HCT116 (cell line): Measurements from ENCODE around the gene YTHDF1. TPM values are rescaled to one million over a fixed set of nuclear protein-coding genes. Genes with fewer than 3 reads are reported as not detected.

ENCODE experiments used
- ATAC-seq: fragments of 200-7000 bp; cut with Tn5 transposase; 2 replicates; pipeline ENCODE4 v1.9.1; 2020; ENCODE audit warnings: mild to moderate bottlenecking, moderate library complexity
- BruUV-seq: library from RNA; stranded (reverse); fragments of 400-500 nt; replicated peaks from 2 replicates; lab custom pipeline; 2021; lab: Mats Ljungman, UMichigan
- CTCF ChIA-PET: fragments of 300-600 bp; sonication (Branson Sonifier 250); formaldehyde crosslinking; loops from one replicate; lab custom pipeline; 2021; ENCODE audit warnings: antibody characterized with exemption; lab: Charles Lee
- POLR2A ChIA-PET: fragments of 300-600, 350-600 bp; sonication (Branson Sonifier 250); formaldehyde crosslinking; loops from one replicate; lab custom pipeline; 2021; ENCODE audit warnings: antibody characterized with exemption; lab: Charles Lee
- RAD21 ChIA-PET, 2 experiments: fragments of 300-600 bp; sonication (Branson Sonifier 250); formaldehyde crosslinking; loops; one replicate each; lab custom pipeline; 2023; ENCODE audit warnings: low total read pairs in 2 of 2; ENCODE audit not compliant: uncharacterized antibody in 2 of 2, unreplicated experiment in 2 of 2, low non-redundant PET in 1 of 2; lab: Charles Lee
- DNase-seq: peaks from one replicate; pipeline ENCODE4 v3.0.0-alpha.2; 2010; ENCODE audit warnings: low read depth, low spot score
- H2AFZ ChIP-seq: fragments of 200-600 bp; shearing (Covaris generic), sonication (generic); 2 replicates; pipeline ENCODE4 v1.6.1; 2017; ENCODE audit warnings: low read depth, mixed run types, mixed read lengths, antibody characterized with exemption, low read length; ENCODE audit not compliant: poor library complexity, severe bottlenecking
- H3K27ac ChIP-seq: 2 replicates; pipeline ENCODE4 v1.5.1; 2012; ENCODE audit warnings: low read depth, low read length
- H3K27me3 ChIP-seq: fragments of 200-600 bp; sonication (generic); 2 replicates; pipeline ENCODE4 v1.6.1; 2016; ENCODE audit warnings: mixed run types, low read length, mixed read lengths; ENCODE audit not compliant: insufficient read depth
- H3K36me3 ChIP-seq, 2 experiments: fragments of 200-500 bp in 1 of 2; fragments of 200-600 bp in 1 of 2; sonication (Bioruptor generic) in 1 of 2; sonication (generic) in 1 of 2; 2 replicates each; pipeline versions ENCODE4 v1.5.1 to v1.6.1; 2014 to 2016; ENCODE audit warnings: low read length in 2 of 2, inconsistent platforms in 1 of 2, mixed read lengths in 1 of 2, mixed run types in 1 of 2; ENCODE audit not compliant: insufficient read depth in 2 of 2, control insufficient read depth in 1 of 2
- H3K4me1 ChIP-seq, 2 experiments: fragments of 200-600 bp in 1 of 2; sonication (generic) in 1 of 2; 2 replicates each; pipeline versions ENCODE4 v1.5.1 to v1.6.1; 2012 to 2017; ENCODE audit warnings: low read length in 2 of 2, inconsistent platforms in 1 of 2, mild to moderate bottlenecking in 1 of 2, mixed read lengths in 1 of 2, mixed run types in 1 of 2, moderate library complexity in 1 of 2; ENCODE audit not compliant: insufficient read depth in 2 of 2, control insufficient read depth in 1 of 2
- H3K4me2 ChIP-seq: fragments of 200-600 bp; sonication (generic); 2 replicates; pipeline ENCODE4 v1.6.1; 2017; ENCODE audit warnings: mixed run types, low read length, mixed read lengths
- H3K4me3 ChIP-seq, 2 experiments: fragments of 200-600 bp in 1 of 2; sonication (generic) in 1 of 2; replicated peaks in 1 of 2; 2 replicates each; pipeline ENCODE4 v1.5.1; 2011 to 2016; ENCODE audit warnings: low read length in 2 of 2, control low read depth in 1 of 2, low read depth in 1 of 2, mild to moderate bottlenecking in 1 of 2, mixed read lengths in 1 of 2, mixed run types in 1 of 2
- H3K79me2 ChIP-seq: fragments of 200-600 bp; sonication (generic); 2 replicates; pipeline ENCODE4 v1.6.1; 2017; ENCODE audit warnings: mild to moderate bottlenecking, mixed run types, low read length, moderate library complexity, mixed read lengths; ENCODE audit not compliant: insufficient read depth
- H3K9ac ChIP-seq: fragments of 200-600 bp; sonication (generic); 2 replicates; pipeline ENCODE4 v1.6.1; 2016; ENCODE audit warnings: low read length, mixed read lengths
- H3K9me2 ChIP-seq: fragments of 200-600 bp; sonication (generic), shearing (Covaris generic); 2 replicates; pipeline ENCODE4 v1.6.1; 2017; ENCODE audit warnings: mixed run types, mild to moderate bottlenecking, moderate library complexity; ENCODE audit not compliant: insufficient read depth
- H3K9me3 ChIP-seq, 2 experiments: fragments of 200-500 bp in 1 of 2; fragments of 200-600 bp in 1 of 2; sonication (Bioruptor generic) in 1 of 2; sonication (generic) in 1 of 2; 2 replicates each; pipeline ENCODE4 v1.6.1; 2014 to 2017; ENCODE audit warnings: low read length in 2 of 2, mixed read lengths in 2 of 2, inconsistent platforms in 1 of 2, low read depth in 1 of 2, mild to moderate bottlenecking in 1 of 2, mixed run types in 1 of 2, moderate library complexity in 1 of 2; ENCODE audit not compliant: control insufficient read depth in 1 of 2, insufficient read depth in 1 of 2
- H4K20me1 ChIP-seq: fragments of 200-600 bp; sonication (generic), shearing (Covaris generic); 2 replicates; pipeline ENCODE4 v1.6.1; 2017; ENCODE audit warnings: mixed run types, mild to moderate bottlenecking, moderate library complexity; ENCODE audit not compliant: insufficient read depth
- CEBPB ChIP-seq: IDR thresholded peaks from 2 replicates; pipeline ENCODE4 v1.6.1; 2012; ENCODE audit warnings: low read depth
- ELF1 ChIP-seq: IDR thresholded peaks from 2 replicates; pipeline ENCODE4 v1.6.1; 2012; ENCODE audit warnings: low read depth, borderline replicate concordance
- EZH2 ChIP-seq: fragments of 200-600 bp; sonication (generic); IDR thresholded peaks from 2 replicates; pipeline ENCODE4 v1.6.1; 2017; ENCODE audit warnings: antibody characterized with exemption, mixed run types
- POLR2AphosphoS5 ChIP-seq: IDR thresholded peaks from 2 replicates; pipeline ENCODE4 v1.6.1; 2011; ENCODE audit warnings: mild to moderate bottlenecking, low read depth, low read length, moderate library complexity
- RAD21 ChIP-seq: IDR thresholded peaks from 2 replicates; pipeline ENCODE4 v1.6.1; 2012; ENCODE audit warnings: low read depth, mild to moderate bottlenecking
- REST ChIP-seq: IDR thresholded peaks from 2 replicates; pipeline ENCODE4 v1.6.1; 2012; ENCODE audit warnings: low read depth
- SRF ChIP-seq: IDR thresholded peaks from 2 replicates; pipeline ENCODE4 v1.6.1; 2012; ENCODE audit warnings: low read depth
- TCF7L2 ChIP-seq: IDR thresholded peaks from 2 replicates; pipeline ENCODE4 v1.7.0; 2011; ENCODE audit warnings: borderline replicate concordance, inconsistent platforms; ENCODE audit not compliant: insufficient read depth, insufficient read length; ENCODE audit errors: extremely low read depth
- YY1 ChIP-seq: IDR thresholded peaks from 2 replicates; pipeline ENCODE4 v1.6.1; 2011; ENCODE audit warnings: low read length, low read depth, moderate library complexity, mild to moderate bottlenecking; ENCODE audit not compliant: insufficient replicate concordance; ENCODE audit errors: extremely low read depth
- ZFX ChIP-seq: fragments of 450-650 bp; IDR thresholded peaks from 2 replicates; pipeline ENCODE4 v1.6.1; 2017
- intact Hi-C: fragments of 100-400 bp; cut with micrococcal nuclease; formaldehyde crosslinking; loops from 2 replicates; pipeline ENCODE4 v1.10.0; 2022
- total RNA-seq: library from RNA; stranded (reverse); gene quantifications from one replicate; pipeline ENCODE4 v1.2.1, GENCODE V29; 2021; ENCODE audit not compliant: unreplicated experiment
- TF ChIP-seq, protein P1 (sequence below): IDR thresholded peaks from 2 replicates; pipeline ENCODE4 v1.6.1; 2012

The YTHDF1 gene
- total RNA-seq, 1 experiment from 2014 or later: 42.8 TPM

DNA sequence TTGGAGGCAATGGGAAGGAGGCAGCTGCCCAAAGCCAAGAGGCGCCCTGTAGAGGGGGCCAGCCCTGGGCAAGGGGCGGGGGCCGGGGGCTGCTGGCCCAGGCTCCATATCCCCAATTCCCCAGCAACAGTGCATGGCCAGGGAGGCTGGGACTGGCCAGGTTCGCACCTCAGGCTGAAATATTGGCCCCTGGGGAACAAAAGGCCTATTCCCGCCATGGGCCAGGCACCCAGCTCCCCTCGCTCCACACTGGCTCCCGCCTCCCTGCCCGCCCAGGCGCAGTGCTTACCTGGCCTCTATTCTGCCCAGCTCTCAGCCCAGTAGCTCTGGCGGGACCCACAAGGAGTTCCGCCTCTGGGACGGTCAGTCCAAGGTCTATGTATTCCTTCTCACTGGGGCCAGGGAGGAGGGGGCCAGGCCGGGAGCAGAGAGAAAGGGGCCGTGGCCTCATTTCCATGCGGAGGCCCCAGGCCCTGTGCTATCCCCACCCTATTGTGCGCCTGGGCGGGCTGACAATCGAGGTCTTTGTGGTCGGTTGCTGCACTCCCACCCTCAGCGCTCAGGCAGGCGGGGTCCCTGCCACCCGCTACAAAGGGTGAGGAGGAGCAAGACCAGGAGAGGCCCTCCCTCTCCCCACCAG lies 42.3 kb downstream of the YTHDF1 start:
- no peak for DNase-seq
- H3K27me3 ChIP-seq: 0 out of 2 replicates have a peak, but pooled peaks cover 9% of the 10 kb centered on the region
- no peak for ATAC-seq

More for the DNA sequence above, 42.3 kb downstream of the YTHDF1 start:
- no peaks in the 10 kb centered on the region for H3K9me2 ChIP-seq
- H3K4me3 ChIP-seq: no peak overlapping the region
- TF ChIP-seq SRF (no peak), ELF1 (no peak), TCF7L2 (no peak), ZFX (no peak), CEBPB (no peak), RAD21 (no peak), EZH2 (no peak), POLR2AphosphoS5 (no peak), REST (no peak), YY1 (no peak)
- TF ChIP-seq, protein P1, sequence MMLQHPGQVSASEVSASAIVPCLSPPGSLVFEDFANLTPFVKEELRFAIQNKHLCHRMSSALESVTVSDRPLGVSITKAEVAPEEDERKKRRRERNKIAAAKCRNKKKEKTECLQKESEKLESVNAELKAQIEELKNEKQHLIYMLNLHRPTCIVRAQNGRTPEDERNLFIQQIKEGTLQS: no peak
- intact Hi-C loops: no loop called here
- no peaks in the 10 kb centered on the region; a peak in 1 of 4 replicates for H3K4me1 ChIP-seq
- H3K4me2 ChIP-seq: no peak overlapping the region
- no peaks in the 10 kb centered on the region for H3K36me3 ChIP-seq
- RAD21 ChIA-PET: no interaction called here
- no peak overlapping the region for H3K27ac ChIP-seq
- H4K20me1 ChIP-seq: no peaks in the 10 kb centered on the region
- no peak overlapping the region for H2AFZ ChIP-seq
- BruUV-seq: no TSS peak
- POLR2A ChIA-PET: no interaction called here
- CTCF ChIA-PET: interaction anchor here (1.3 kb wide), 1 partner anchor 201 kb away, joined by 4 read pairs; no protein-coding TSS in a partner anchor
- H3K9me3 ChIP-seq: no peaks in the 10 kb centered on the region
- H3K79me2 ChIP-seq: no peaks in the 10 kb centered on the region
- H3K9ac ChIP-seq: no peak overlapping the region
